ENCODE results near the gene MORC2.

Gene MORC2

GRCh38 chr22:30934053-30934452, 34.5 kb downstream of the MORC2 start:
- Histone ChIP-seq H3K4me1 (ENCODE audit: control insufficient read depth, insufficient read depth, low read length, unreplicated experiment) (no peaks in the 10 kb centered on the region), H3K27me3 (ENCODE audit: insufficient read depth, low read length) (no peaks in the 10 kb centered on the region), H3K36me3 (ENCODE audit: insufficient read depth, low read length) (no peaks in the 10 kb centered on the region)

GRCh38 chr22:30933457-30933856, 35.1 kb downstream of the MORC2 start:
- Histone ChIP-seq H3K27me3 (ENCODE audit: insufficient read depth, low read length) (no peaks in the 10 kb centered on the region), H2AFZ (ENCODE audit: low read length, unreplicated experiment) (no peak overlapping the region), H3K36me3 (ENCODE audit: insufficient read depth, low read length) (0 out of 2 replicates have a peak, but pooled peaks cover 3% of the 10 kb centered on the region), H3K4me1 (ENCODE audit: control insufficient read depth, insufficient read depth, low read length, unreplicated experiment) (no peaks in the 10 kb centered on the region), H3K79me2 (ENCODE audit: control insufficient read depth, insufficient read depth, low read length, unreplicated experiment) (no peaks in the 10 kb centered on the region), H3K27ac (ENCODE audit: low read depth, low read length) (no peak overlapping the region), H3K4me3 (ENCODE audit: low read depth, low read length) (no peak overlapping the region)

More at GRCh38 chr22:30934053-30934452, 34.5 kb downstream of the MORC2 start:
- Histone ChIP-seq H2AFZ (ENCODE audit: low read length, unreplicated experiment) (no peak overlapping the region), H3K27ac (ENCODE audit: low read depth, low read length) (no peak overlapping the region), H3K79me2 (ENCODE audit: control insufficient read depth, insufficient read depth, low read length, unreplicated experiment) (no peaks in the 10 kb centered on the region), H3K4me3 (ENCODE audit: low read depth, low read length) (no peak overlapping the region)

GRCh38 chr22:30932661-30933060, 35.9 kb downstream of the MORC2 start:
- no peaks in the 10 kb centered on the region for H3K79me2 ChIP-seq (ENCODE audit: control insufficient read depth, insufficient read depth, low read length, unreplicated experiment)
- no peaks in the 10 kb centered on the region for H3K4me1 ChIP-seq (ENCODE audit: control insufficient read depth, insufficient read depth, low read length, unreplicated experiment)
- H3K4me3 ChIP-seq (ENCODE audit: low read depth, low read length): no peak overlapping the region
- no peaks in the 10 kb centered on the region for H3K27me3 ChIP-seq (ENCODE audit: insufficient read depth, low read length)
- no peak overlapping the region for H2AFZ ChIP-seq (ENCODE audit: low read length, unreplicated experiment)
- no peak overlapping the region for H3K27ac ChIP-seq (ENCODE audit: low read depth, low read length)
- H3K36me3 ChIP-seq (ENCODE audit: insufficient read depth, low read length): 0 out of 2 replicates have a peak, but pooled peaks cover 3% of the 10 kb centered on the region

GRCh38 chr22:30931541-30932300, 36.9 kb downstream of the MORC2 start:
- H3K27ac ChIP-seq (ENCODE audit: low read depth, low read length): no peak overlapping the region
- H3K79me2 ChIP-seq (ENCODE audit: control insufficient read depth, insufficient read depth, low read length, unreplicated experiment): no peaks in the 10 kb centered on the region
- no peak overlapping the region for H2AFZ ChIP-seq (ENCODE audit: low read length, unreplicated experiment)
- H3K4me1 ChIP-seq (ENCODE audit: control insufficient read depth, insufficient read depth, low read length, unreplicated experiment): no peaks in the 10 kb centered on the region
- H3K36me3 ChIP-seq (ENCODE audit: insufficient read depth, low read length): 0 out of 2 replicates have a peak, but pooled peaks cover 3% of the 10 kb centered on the region
- no peak overlapping the region for H3K4me3 ChIP-seq (ENCODE audit: low read depth, low read length)
- no peaks in the 10 kb centered on the region for H3K27me3 ChIP-seq (ENCODE audit: insufficient read depth, low read length)

GRCh38 chr22:30930228-30930627, 38.3 kb downstream of the MORC2 start:
- Histone ChIP-seq H3K36me3 (ENCODE audit: insufficient read depth, low read length) (0 out of 2 replicates have a peak, but pooled peaks cover 3% of the 10 kb centered on the region), H3K27me3 (ENCODE audit: insufficient read depth, low read length) (no peaks in the 10 kb centered on the region), H3K4me1 (ENCODE audit: control insufficient read depth, insufficient read depth, low read length, unreplicated experiment) (no peaks in the 10 kb centered on the region), H3K4me3 (ENCODE audit: low read depth, low read length) (no peak overlapping the region), H2AFZ (ENCODE audit: low read length, unreplicated experiment) (no peak overlapping the region), H3K79me2 (ENCODE audit: control insufficient read depth, insufficient read depth, low read length, unreplicated experiment) (no peaks in the 10 kb centered on the region), H3K27ac (ENCODE audit: low read depth, low read length) (no peak overlapping the region)

- Histone ChIP-seq H3K79me2 (ENCODE audit: control insufficient read depth, insufficient read depth, low read length, unreplicated experiment) (no peaks in the 10 kb centered on the region), H3K27ac (ENCODE audit: low read depth, low read length) (no peak overlapping the region), H3K27me3 (ENCODE audit: insufficient read depth, low read length) (no peaks in the 10 kb centered on the region), H3K36me3 (ENCODE audit: insufficient read depth, low read length) (0 out of 2 replicates have a peak, but pooled peaks cover 3% of the 10 kb centered on the region), H2AFZ (ENCODE audit: low read length, unreplicated experiment) (no peak overlapping the region), H3K4me1 (ENCODE audit: control insufficient read depth, insufficient read depth, low read length, unreplicated experiment) (no peaks in the 10 kb centered on the region), H3K4me3 (ENCODE audit: low read depth, low read length) (no peak overlapping the region)
These were observed 40.2 kb downstream of the MORC2 start for GRCh38 chr22:30928401-30928800.

GRCh38 chr22:30927806-30928205, 40.8 kb downstream of the MORC2 start:
- H3K4me1 ChIP-seq (ENCODE audit: control insufficient read depth, insufficient read depth, low read length, unreplicated experiment): no peaks in the 10 kb centered on the region
- H3K27ac ChIP-seq (ENCODE audit: low read depth, low read length): no peak overlapping the region
- no peaks in the 10 kb centered on the region for H3K27me3 ChIP-seq (ENCODE audit: insufficient read depth, low read length)
- no peak overlapping the region for H3K4me3 ChIP-seq (ENCODE audit: low read depth, low read length)
- no peaks in the 10 kb centered on the region for H3K79me2 ChIP-seq (ENCODE audit: control insufficient read depth, insufficient read depth, low read length, unreplicated experiment)
- no peak overlapping the region for H2AFZ ChIP-seq (ENCODE audit: low read length, unreplicated experiment)
- 0 out of 2 replicates have a peak, but pooled peaks cover 3% of the 10 kb centered on the region for H3K36me3 ChIP-seq (ENCODE audit: insufficient read depth, low read length)

- H3K36me3 ChIP-seq (ENCODE audit: insufficient read depth, low read length): 0 out of 2 replicates have a peak, but pooled peaks cover 3% of the 10 kb centered on the region
- no peaks in the 10 kb centered on the region for H3K79me2 ChIP-seq (ENCODE audit: control insufficient read depth, insufficient read depth, low read length, unreplicated experiment)
- no peaks in the 10 kb centered on the region for H3K27me3 ChIP-seq (ENCODE audit: insufficient read depth, low read length)
- no peak overlapping the region for H3K4me3 ChIP-seq (ENCODE audit: low read depth, low read length)
- no peak overlapping the region for H2AFZ ChIP-seq (ENCODE audit: low read length, unreplicated experiment)
- H3K4me1 ChIP-seq (ENCODE audit: control insufficient read depth, insufficient read depth, low read length, unreplicated experiment): no peaks in the 10 kb centered on the region
- H3K27ac ChIP-seq (ENCODE audit: low read depth, low read length): no peak overlapping the region
These were observed 41.9 kb downstream of the MORC2 start for GRCh38 chr22:30926706-30927105.

GRCh38 chr22:30925667-30926066, 42.9 kb downstream of the MORC2 start:
- 0 out of 2 replicates have a peak, but pooled peaks cover 3% of the 10 kb centered on the region for H3K36me3 ChIP-seq (ENCODE audit: insufficient read depth, low read length)

GRCh38 chr22:30923168-30923900, 45.2 kb downstream of the MORC2 start:
- Histone ChIP-seq H3K36me3 (ENCODE audit: insufficient read depth, low read length) (no peaks in the 10 kb centered on the region), H3K27ac (ENCODE audit: low read depth, low read length) (no peak overlapping the region), H3K79me2 (ENCODE audit: control insufficient read depth, insufficient read depth, low read length, unreplicated experiment) (no peaks in the 10 kb centered on the region), H3K4me1 (ENCODE audit: control insufficient read depth, insufficient read depth, low read length, unreplicated experiment) (no peaks in the 10 kb centered on the region), H3K4me3 (ENCODE audit: low read depth, low read length) (no peak overlapping the region), H2AFZ (ENCODE audit: low read length, unreplicated experiment) (no peak overlapping the region), H3K27me3 (ENCODE audit: insufficient read depth, low read length) (no peaks in the 10 kb centered on the region)

More at GRCh38 chr22:30925667-30926066, 42.9 kb downstream of the MORC2 start:
- Histone ChIP-seq H3K4me3 (ENCODE audit: low read depth, low read length) (no peak overlapping the region), H3K27me3 (ENCODE audit: insufficient read depth, low read length) (no peaks in the 10 kb centered on the region), H3K27ac (ENCODE audit: low read depth, low read length) (no peak overlapping the region), H2AFZ (ENCODE audit: low read length, unreplicated experiment) (no peak overlapping the region), H3K4me1 (ENCODE audit: control insufficient read depth, insufficient read depth, low read length, unreplicated experiment) (no peaks in the 10 kb centered on the region), H3K79me2 (ENCODE audit: control insufficient read depth, insufficient read depth, low read length, unreplicated experiment) (no peaks in the 10 kb centered on the region)
